Measurements from ENCODE around the gene PRAME.
"Not testable (repeated sequence)": the region's sequence is repeated elsewhere in the genome, so short reads cannot be mapped to it uniquely, and the experiment has no call there.

PRAME gene

GRCh38 chr22:22548317-22548716 lies 10.7 kb downstream of the PRAME start:
- DNase-seq, result no peak

DNA sequence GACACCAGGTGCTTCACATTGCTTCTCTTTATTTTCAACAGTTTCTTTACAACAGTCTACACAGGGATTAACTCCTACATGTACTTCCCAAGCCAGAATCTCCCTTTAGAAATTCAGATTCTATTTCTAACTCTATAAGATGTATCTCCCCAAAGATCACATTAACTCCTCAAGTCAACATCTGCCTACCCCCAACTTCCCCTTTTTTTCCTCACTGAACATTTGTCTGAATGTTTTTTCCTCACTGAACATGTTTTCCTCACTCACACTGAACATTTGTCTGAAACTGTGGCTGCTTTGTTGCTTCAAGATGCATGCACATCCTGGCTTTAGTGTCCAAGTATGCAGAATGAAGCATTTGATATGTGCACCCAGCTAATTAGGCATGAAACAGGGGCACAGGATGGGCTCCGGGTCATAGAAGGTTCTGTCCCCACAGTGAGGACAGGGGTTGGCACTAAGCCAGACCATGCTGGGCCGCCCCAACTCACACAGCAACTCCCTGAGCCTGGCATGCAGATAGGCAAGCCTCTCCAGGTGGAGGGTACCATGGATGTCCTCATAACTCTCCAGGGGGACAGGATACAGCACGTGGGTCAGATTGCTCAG lies 11.3 kb downstream of the PRAME start:
- no peak for DNase-seq

- DNase-seq, result no peak
Measured at GRCh38 chr22:22547226-22547625, 11.8 kb downstream of the PRAME start.

DNA sequence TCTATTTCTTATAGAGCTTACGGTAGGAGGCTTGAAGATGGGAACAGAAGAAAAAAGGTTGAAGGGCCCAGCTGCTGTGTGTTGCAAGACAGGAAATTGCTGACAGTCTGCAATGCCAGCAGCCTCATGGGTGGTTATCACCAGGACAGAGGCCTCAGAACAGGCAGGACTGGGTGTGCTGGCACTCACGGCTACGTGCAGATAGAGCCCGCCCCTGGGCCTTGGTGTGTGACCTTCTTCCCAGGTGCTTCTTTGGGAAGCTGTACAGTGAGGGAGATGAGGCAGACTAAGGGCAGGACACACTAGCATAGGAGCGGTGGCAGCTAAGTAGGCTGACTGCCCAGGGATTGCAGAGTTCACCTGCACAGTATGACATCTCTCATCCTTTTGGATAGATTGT lies 12.6 kb downstream of the PRAME start:
- no peak for DNase-seq

DNA sequence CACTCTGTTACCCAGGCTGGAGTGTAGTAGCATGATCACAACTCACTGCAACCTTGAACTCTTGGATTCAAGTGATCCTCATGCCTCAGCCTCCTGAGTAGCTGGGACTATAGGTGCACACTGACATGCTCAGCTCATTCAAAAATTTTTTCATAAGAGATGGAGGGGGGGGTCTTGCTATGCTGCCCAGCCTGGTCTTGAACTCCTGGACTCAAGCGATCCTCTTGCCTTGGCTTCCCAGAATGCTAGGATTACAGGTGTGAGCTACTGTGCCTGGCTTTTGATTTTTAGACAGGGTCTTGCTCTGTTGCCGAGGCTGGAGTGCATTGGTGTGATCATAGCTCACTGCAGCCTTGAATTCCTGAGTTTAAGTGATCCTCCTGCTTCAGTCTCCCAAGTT lies 14.0 kb downstream of the PRAME start:
- no peak for DNase-seq

DNA sequence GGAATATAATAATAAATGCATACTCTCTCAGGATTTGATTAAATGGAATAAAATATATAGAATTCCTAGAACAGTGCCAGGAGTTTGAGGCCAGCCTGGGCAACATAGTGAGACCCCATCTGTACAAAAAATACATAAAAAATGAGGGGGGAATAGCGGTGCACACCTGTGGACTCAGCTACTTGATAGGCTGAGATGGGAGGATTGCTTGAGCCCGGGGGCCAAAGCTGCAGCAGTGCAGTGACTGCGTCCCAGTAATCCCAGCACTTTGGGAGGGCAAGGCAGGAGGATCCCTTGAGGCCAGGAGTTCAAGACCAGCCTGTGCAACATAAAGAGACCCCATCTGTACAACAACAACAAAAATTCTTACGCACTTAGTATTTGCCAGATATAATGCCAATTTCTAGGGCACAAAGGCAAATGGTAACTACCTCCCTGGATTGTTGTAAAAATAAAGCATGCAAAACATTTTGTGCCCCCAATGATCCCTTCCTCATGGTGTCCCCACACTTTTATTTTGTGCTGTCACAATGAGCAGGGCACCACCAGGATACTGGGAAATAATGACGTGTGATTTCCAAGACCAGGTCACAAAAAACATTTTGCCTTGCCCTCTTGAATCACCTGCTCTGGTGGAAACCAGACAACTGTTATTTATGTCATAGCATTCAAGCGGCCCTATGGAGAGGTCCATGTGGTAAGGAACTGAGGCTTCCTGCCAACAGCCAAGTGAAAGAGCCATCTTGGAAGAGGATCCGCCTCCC lies 20.7 kb downstream of the PRAME start:
- DNase-seq, result no peak

DNA sequence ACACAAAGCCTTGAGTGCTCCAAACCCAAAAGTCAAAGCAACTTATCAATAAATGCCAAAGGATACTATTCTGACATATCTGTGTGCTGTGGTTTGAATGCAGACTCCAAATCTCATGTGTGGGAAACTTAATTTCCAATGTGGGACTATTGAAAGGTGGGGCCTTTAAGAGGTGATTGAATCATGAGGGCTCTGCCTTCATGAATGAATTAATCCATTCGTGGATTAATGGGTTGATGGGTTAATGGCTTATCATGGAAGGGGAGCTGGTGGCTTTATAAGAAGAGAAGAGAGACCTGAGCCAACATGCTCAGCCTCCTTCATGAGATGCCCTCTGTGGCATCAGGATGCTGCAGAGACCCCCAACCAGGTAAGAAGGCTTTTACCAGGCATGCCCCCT lies 22.1 kb downstream of the PRAME start:
- DNase-seq, result no peak

DNA sequence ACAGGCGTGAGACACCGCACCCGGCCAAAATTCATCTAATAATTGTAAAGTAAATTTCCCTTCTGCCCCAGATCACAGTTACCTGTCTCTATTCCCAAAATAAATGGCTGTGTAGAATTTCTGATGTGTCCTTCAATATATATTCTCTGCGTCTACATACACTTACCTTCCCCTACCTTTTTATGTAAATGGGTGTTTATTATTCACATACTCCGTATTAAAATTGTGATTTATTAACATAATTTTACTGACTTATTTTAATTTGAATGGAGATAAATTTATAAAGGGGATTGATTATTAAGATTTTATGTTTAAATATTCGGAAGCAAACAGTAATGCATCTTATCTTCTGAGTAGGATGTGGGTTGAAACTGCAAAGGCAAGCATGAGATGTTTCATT lies 22.6 kb downstream of the PRAME start:
- no peak for DNase-seq

GRCh38 chr22:22535662-22536061 lies 23.4 kb downstream of the PRAME start:
- no peak for DNase-seq

DNA sequence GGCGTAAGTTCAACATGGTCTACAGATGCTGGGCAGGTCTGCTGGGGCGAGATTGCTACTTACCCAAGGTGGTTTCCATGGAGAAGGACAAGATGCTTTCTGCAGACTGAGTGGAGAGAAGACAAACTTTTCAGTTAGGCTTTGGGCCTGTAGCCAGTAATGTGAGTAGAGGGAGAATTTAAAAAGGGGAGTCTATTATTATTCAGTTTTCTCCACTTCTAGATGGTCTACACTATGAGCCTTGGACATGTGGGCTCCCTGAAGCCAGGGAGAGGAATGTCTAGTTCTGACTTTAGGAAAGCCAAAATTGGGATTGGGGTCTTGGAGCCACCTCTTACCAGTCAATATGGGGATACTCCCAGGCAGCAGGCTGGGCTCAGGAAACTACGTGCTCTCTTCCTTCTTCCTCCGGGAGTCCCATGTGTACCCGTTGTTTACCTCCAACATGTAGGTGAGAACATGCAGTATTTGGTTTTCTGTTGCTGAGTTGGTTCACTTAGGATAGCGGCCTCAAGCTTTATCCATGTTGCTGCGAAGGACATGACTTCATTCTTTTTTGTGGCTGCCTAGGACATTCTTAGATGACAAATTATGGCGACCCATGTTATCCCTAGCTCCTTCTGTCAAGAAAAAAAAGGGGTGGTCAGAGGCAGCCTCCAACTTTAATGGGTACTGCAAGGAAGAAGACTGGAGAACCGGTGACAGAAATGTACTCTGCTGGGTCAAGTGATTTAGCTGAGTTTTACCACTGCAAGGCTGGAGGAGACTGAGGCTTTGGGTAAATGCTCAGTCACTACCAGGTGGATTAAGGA lies 24.3 kb downstream of the PRAME start:
- no peak for DNase-seq

GRCh38 chr22:22533863-22534262 lies 25.2 kb downstream of the PRAME start:
- no peak for DNase-seq

GRCh38 chr22:22533417-22533816 lies 25.6 kb downstream of the PRAME start:
- DNase-seq, result no peak

- not testable (repeated sequence) for DNase-seq
Measured at GRCh38 chr22:22532547-22533071, 26.5 kb downstream of the PRAME start.

GRCh38 chr22:22531770-22532546 lies 27.1 kb downstream of the PRAME start:
- DNase-seq, result no peak

DNA sequence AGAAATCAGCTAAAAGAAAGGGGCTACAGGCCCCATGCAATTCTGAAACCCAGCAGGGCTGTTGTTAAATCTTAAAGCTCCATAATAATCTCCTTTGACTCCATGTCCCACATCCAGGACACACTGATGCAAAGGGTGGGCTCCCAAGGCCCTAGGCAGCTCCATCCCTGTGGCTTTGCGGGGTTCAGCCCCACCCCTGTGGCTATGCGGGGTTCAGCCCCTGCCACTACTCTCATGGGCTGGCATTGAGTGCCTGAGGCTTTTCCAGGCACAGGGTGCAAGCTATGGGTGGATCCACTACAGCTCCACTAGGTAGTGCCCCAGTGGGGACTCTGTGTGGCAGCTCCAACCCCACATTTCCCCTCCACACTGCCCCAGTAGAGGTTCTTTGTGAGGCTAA lies 30.3 kb downstream of the PRAME start:
- DNase-seq, result no peak

GRCh38 chr22:22527312-22527711 lies 31.8 kb downstream of the PRAME start:
- no peak for DNase-seq

DNA sequence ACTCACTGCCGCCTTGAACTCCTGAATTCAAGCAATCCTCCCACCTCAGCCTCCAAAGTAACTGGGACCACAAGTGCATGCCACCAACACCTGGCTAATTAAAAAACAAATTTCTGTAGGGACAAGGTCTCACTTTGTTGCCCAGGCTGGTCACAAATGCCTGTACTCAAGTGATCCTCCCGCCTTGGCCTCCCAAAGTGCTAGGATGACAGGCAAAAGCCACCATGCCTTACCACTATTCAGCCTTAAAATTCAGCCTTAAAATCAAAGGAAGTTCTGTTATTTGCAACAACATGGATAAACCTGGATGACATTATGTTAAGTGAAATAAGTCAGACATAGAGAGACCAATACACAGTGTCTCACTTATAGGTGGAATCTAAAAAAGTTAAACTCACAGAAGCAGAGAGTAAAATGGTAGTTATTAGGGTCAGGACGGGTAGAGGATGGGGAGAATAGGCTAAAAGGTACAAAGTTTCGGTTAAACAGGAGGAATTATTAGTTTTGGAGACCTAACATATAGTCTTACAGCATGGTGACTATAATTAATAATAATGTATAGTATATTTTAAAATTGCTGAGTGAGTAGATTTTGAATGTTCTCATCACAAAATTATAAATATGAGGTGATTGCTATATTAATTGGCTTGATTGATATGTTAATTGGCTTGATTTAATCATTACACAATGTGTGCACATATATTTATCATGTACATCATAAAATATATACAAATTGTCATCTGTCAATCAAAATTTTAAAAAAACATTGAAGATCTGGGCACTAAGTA lies 32.7 kb downstream of the PRAME start:
- DNase-seq, result no peak

- DNase-seq, result no peak
Measured at GRCh38 chr22:22523494-22523893, 35.6 kb downstream of the PRAME start.

DNA sequence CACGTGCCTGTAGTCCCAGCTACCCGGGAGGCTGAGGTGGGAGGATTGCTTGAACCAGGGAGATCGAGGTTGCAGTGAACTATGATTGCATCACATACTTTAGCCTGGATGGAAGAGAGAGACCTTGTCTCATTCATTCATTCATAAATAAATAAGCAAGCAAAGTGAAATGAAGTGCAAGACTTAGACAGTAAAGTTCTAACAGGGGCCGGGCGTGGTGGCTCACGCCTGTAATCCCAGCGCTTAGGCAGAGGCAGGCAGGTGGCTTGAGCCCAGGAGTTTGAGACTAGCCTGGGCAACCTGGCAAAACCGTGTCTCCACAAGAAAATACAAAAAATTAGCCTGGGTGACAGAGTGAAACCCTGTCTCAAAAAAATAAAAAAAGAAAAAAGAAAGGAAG lies 37.4 kb downstream of the PRAME start:
- DNase-seq, result no peak

GRCh38 chr22:22520667-22521602 lies 38.1 kb downstream of the PRAME start:
- no peak for DNase-seq
